Sigmoid colon (tissue), 4 donors: ENCODE measurements around the gene NGDN.

Source experiments
- EP300 ChIP-seq, 4 donors: sonication (generic); formaldehyde crosslinking; IDR thresholded peaks; one replicate each; pipeline ENCODE4 v1.6.1; 2017; ENCODE audit warnings: antibody characterized with exemption in 4 of 4
- POLR2A ChIP-seq, 2 donors: fragments of 450-650 bp; IDR thresholded peaks; one replicate each; pipeline ENCODE4 v1.6.1; 2016; ENCODE audit warnings: antibody characterized with exemption in 2 of 2, mild to moderate bottlenecking in 2 of 2, moderate library complexity in 2 of 2
- POLR2AphosphoS5 ChIP-seq, 4 donors: sonication (generic); formaldehyde crosslinking; IDR thresholded peaks; one replicate each; pipeline ENCODE4 v1.6.1; 2017; ENCODE audit warnings: antibody characterized with exemption in 4 of 4
- TF ChIP-seq, protein P1 (sequence below), 4 experiments: fragments of 450-650 bp in 3 of 4; fragments of 200-600 bp in 1 of 4; IDR thresholded peaks; one replicate each; pipeline ENCODE4 v1.5.1; 2016 to 2019; ENCODE audit warnings: antibody characterized with exemption in 4 of 4, mild to moderate bottlenecking in 3 of 4, moderate library complexity in 2 of 4

DNA sequence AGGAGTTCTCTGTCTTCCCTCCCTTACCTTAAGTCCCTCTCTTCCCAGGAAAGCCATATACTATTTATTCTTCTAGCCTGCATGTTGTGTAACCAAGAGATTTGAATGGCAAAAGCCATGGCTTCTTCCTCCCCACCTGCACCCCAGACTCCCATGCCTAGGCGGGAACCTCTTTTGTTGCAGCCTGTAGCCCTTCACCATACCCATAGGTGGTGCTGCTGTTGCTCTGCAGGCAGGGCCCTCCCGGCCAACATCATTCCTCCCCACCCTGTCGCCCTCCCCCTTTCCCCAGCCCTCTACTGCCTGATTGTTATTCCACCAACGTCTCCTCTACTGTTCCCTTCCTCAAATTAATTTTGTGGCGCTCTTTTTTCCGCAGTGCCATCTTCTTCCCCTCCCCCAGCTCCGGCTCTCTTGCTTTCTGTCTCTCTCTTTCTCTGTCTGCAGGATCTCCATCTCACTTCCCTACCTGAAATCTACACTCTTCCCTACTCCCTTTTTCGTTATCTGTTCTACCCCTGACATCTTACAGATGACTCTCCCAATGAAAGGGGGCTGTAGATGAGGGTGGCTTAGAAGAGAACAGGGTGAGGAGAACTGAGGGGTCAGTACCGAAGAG is 13.8 kb downstream of the NGDN start:
- TF ChIP-seq, protein P1, sequence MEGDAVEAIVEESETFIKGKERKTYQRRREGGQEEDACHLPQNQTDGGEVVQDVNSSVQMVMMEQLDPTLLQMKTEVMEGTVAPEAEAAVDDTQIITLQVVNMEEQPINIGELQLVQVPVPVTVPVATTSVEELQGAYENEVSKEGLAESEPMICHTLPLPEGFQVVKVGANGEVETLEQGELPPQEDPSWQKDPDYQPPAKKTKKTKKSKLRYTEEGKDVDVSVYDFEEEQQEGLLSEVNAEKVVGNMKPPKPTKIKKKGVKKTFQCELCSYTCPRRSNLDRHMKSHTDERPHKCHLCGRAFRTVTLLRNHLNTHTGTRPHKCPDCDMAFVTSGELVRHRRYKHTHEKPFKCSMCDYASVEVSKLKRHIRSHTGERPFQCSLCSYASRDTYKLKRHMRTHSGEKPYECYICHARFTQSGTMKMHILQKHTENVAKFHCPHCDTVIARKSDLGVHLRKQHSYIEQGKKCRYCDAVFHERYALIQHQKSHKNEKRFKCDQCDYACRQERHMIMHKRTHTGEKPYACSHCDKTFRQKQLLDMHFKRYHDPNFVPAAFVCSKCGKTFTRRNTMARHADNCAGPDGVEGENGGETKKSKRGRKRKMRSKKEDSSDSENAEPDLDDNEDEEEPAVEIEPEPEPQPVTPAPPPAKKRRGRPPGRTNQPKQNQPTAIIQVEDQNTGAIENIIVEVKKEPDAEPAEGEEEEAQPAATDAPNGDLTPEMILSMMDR (IDR thresholded peaks at IDR 0.05): no peak
- TF ChIP-seq EP300 (IDR thresholded peaks at IDR 0.05) (no peak), POLR2A (IDR thresholded peaks at IDR 0.05) (no peak), POLR2AphosphoS5 (IDR thresholded peaks at IDR 0.05) (no peak)
